HEK293 (cell line): Measurements from ENCODE around the gene SLC25A19.

ENCODE experiments used
- BCL11B ChIP-seq: fragments of 450-650 bp; formaldehyde crosslinking; IDR thresholded peaks from 2 replicates; pipeline ENCODE4 v1.5.1; 2016; ENCODE audit warnings: low read depth, missing biosample characterization, missing genetic modification characterization
- ELK4 ChIP-seq: IDR thresholded peaks from 2 replicates; pipeline ENCODE4 v1.6.1; 2011; ENCODE audit warnings: mild to moderate bottlenecking, low read depth, low read length, borderline replicate concordance
- GLI4 ChIP-seq: fragments of 450-650 bp; formaldehyde crosslinking; IDR thresholded peaks from 2 replicates; pipeline ENCODE4 v1.5.1; 2016; ENCODE audit warnings: missing biosample characterization, missing genetic modification characterization
- GLIS1 ChIP-seq: fragments of 450-650 bp; formaldehyde crosslinking; IDR thresholded peaks from 2 replicates; pipeline ENCODE4 v1.5.1; 2016; ENCODE audit warnings: missing biosample characterization, missing genetic modification characterization
- HOXA7 ChIP-seq: sonication (generic); formaldehyde crosslinking; IDR thresholded peaks from 2 replicates; pipeline ENCODE4 v1.8.1; 2022; ENCODE audit warnings: missing genetic modification reagents, borderline replicate concordance
- KLF17 ChIP-seq: fragments of 450-650 bp; formaldehyde crosslinking; IDR thresholded peaks from 2 replicates; pipeline ENCODE4 v1.5.1; 2016; ENCODE audit warnings: missing biosample characterization, missing genetic modification characterization
- KLF9 ChIP-seq: fragments of 450-650 bp; formaldehyde crosslinking; IDR thresholded peaks from 2 replicates; pipeline ENCODE4 v1.5.1; 2016; ENCODE audit warnings: missing biosample characterization, missing genetic modification characterization, low read depth
- PATZ1 ChIP-seq: fragments of 450-650 bp; formaldehyde crosslinking; IDR thresholded peaks from 2 replicates; pipeline ENCODE4 v1.5.1; 2016; ENCODE audit warnings: missing biosample characterization, missing genetic modification characterization
- REST ChIP-seq: fragments of 450-650 bp; formaldehyde crosslinking; IDR thresholded peaks from 2 replicates; pipeline ENCODE4 v1.5.1; 2016; ENCODE audit warnings: missing biosample characterization, missing genetic modification characterization
- ZBTB49 ChIP-seq: fragments of 450-650 bp; formaldehyde crosslinking; IDR thresholded peaks from 2 replicates; pipeline ENCODE4 v1.5.1; 2016; ENCODE audit warnings: missing biosample characterization, missing genetic modification characterization, low read depth
- ZNF10 ChIP-seq: fragments of 450-650 bp; formaldehyde crosslinking; IDR thresholded peaks from 2 replicates; pipeline ENCODE4 v1.5.1; 2017; ENCODE audit warnings: missing biosample characterization, missing genetic modification characterization
- ZNF140 ChIP-seq: fragments of 450-650 bp; formaldehyde crosslinking; IDR thresholded peaks from 2 replicates; pipeline ENCODE4 v1.5.1; 2016; ENCODE audit warnings: missing biosample characterization, missing genetic modification characterization
- ZNF18 ChIP-seq: fragments of 450-650 bp; formaldehyde crosslinking; IDR thresholded peaks from 2 replicates; pipeline ENCODE4 v1.5.1; 2016; ENCODE audit warnings: missing biosample characterization, missing genetic modification characterization
- ZNF202 ChIP-seq: fragments of 450-650 bp; formaldehyde crosslinking; IDR thresholded peaks from 2 replicates; pipeline ENCODE4 v1.5.1; 2016; ENCODE audit warnings: missing biosample characterization, missing genetic modification characterization, borderline replicate concordance
- ZNF221 ChIP-seq: fragments of 450-650 bp; formaldehyde crosslinking; IDR thresholded peaks from 2 replicates; pipeline ENCODE4 v1.5.1; 2017; ENCODE audit warnings: missing biosample characterization, missing genetic modification characterization, borderline replicate concordance
- ZNF239 ChIP-seq: fragments of 450-650 bp; formaldehyde crosslinking; IDR thresholded peaks from 2 replicates; pipeline ENCODE4 v1.5.1; 2016; ENCODE audit warnings: missing biosample characterization, missing genetic modification characterization
- ZNF350 ChIP-seq: fragments of 450-650 bp; formaldehyde crosslinking; IDR thresholded peaks from 2 replicates; pipeline ENCODE4 v1.5.0; 2017; ENCODE audit warnings: missing biosample characterization, mild to moderate bottlenecking, missing genetic modification characterization
- ZNF366 ChIP-seq: fragments of 450-650 bp; formaldehyde crosslinking; conservative IDR thresholded peaks from 2 replicates; pipeline ENCODE4 v1.5.1; 2016; ENCODE audit warnings: missing biosample characterization, missing genetic modification characterization
- ZNF423 ChIP-seq: fragments of 450-650 bp; formaldehyde crosslinking; IDR thresholded peaks from 2 replicates; pipeline ENCODE4 v1.5.1; 2016; ENCODE audit warnings: missing biosample characterization, missing genetic modification characterization
- ZNF473 ChIP-seq: fragments of 450-650 bp; formaldehyde crosslinking; IDR thresholded peaks from 2 replicates; pipeline ENCODE4 v1.5.1; 2017; ENCODE audit warnings: missing biosample characterization, missing genetic modification characterization
- ZNF571 ChIP-seq: fragments of 450-650 bp; formaldehyde crosslinking; IDR thresholded peaks from 2 replicates; pipeline ENCODE4 v1.5.0; 2017; ENCODE audit warnings: missing biosample characterization, missing genetic modification characterization
- ZNF596 ChIP-seq: fragments of 450-650 bp; IDR thresholded peaks from 2 replicates; pipeline ENCODE4 v1.5.0; 2018; ENCODE audit warnings: missing biosample characterization, mild to moderate bottlenecking, missing genetic modification characterization, moderate library complexity
- ZNF610 ChIP-seq: fragments of 450-650 bp; formaldehyde crosslinking; IDR thresholded peaks from 2 replicates; pipeline ENCODE4 v1.5.1; 2016; ENCODE audit warnings: missing biosample characterization, missing genetic modification characterization, borderline replicate concordance
- ZNF707 ChIP-seq: fragments of 450-650 bp; formaldehyde crosslinking; IDR thresholded peaks from 2 replicates; pipeline ENCODE4 v1.5.1; 2016; ENCODE audit warnings: missing biosample characterization, missing genetic modification characterization
- ZNF777 ChIP-seq: fragments of 450-650 bp; formaldehyde crosslinking; IDR thresholded peaks from 2 replicates; pipeline ENCODE4 v1.5.1; 2017; ENCODE audit warnings: missing biosample characterization, missing genetic modification characterization, borderline replicate concordance
- ZSCAN4 ChIP-seq: fragments of 450-650 bp; formaldehyde crosslinking; IDR thresholded peaks from 2 replicates; pipeline ENCODE4 v1.5.1; 2017; ENCODE audit warnings: missing biosample characterization, missing genetic modification characterization

Gene SLC25A19

GRCh38 chr17:75270218-75270965 lies 18.8 kb downstream of the SLC25A19 start (continued):
- no peak for TF ChIP-seq ELK4
- no peak for TF ChIP-seq ZSCAN4 (tag by site-specific recombination)
- peak; percentile 63 for TF ChIP-seq ZNF596 (tag by site-specific recombination)
- TF ChIP-seq ZNF350: no peak
- TF ChIP-seq GLI4 (tag by site-specific recombination): no peak
- no peak for TF ChIP-seq ZNF18
- TF ChIP-seq ZNF140 (tag by site-specific recombination): no peak
- peak; percentile 37; the same call in 1 of the 2 replicates for TF ChIP-seq ZNF423
- TF ChIP-seq ZNF202 (tag by site-specific recombination): no peak
- TF ChIP-seq ZNF366 (tag by site-specific recombination): no peak
- peak; percentile 72 for TF ChIP-seq KLF17 (tag by site-specific recombination)
- TF ChIP-seq ZNF707 (tag by site-specific recombination): no peak
- no peak for TF ChIP-seq ZNF239 (tag by site-specific recombination)
- no peak for TF ChIP-seq ZNF221 (tag by site-specific recombination)
- peak; percentile 65; the same call in 1 of the 2 replicates for TF ChIP-seq KLF9 (tag by site-specific recombination)
- TF ChIP-seq ZBTB49 (tag by site-specific recombination): no peak
- no peak for TF ChIP-seq ZNF571 (tag by site-specific recombination)
- no peak for TF ChIP-seq REST (tag by site-specific recombination)
- TF ChIP-seq ZNF777: 0 out of 2 replicates have a peak, but pooled peaks have one; percentile 8
- TF ChIP-seq ZNF610 (tag by site-specific recombination): no peak; the same call in 1 of the 2 replicates
- peak; percentile 61; the same call in 1 of the 2 replicates for TF ChIP-seq BCL11B (tag by site-specific recombination)
- peak; percentile 70; the same call in 1 of the 2 replicates for TF ChIP-seq GLIS1 (tag by site-specific recombination)
- TF ChIP-seq ZNF473: no peak
- TF ChIP-seq HOXA7 (CRISPR knock-in tag): no peak
- peak; percentile 94 for TF ChIP-seq PATZ1
- 0 out of 2 replicates have a peak, but pooled peaks have one; percentile 49 for TF ChIP-seq ZNF10 (tag by site-specific recombination)
